Posterior vena cava (tissue), 2 donors: ENCODE data around the gene MUC4. TPM values are rescaled to one million over a fixed set of nuclear protein-coding genes. Genes with fewer than 3 reads are reported as not detected.
"Not testable (repeated sequence)": the region's sequence is repeated elsewhere in the genome, so short reads cannot be mapped to it uniquely, and the experiment has no call there.

Source experiments
- DNase-seq: peaks from one replicate; pipeline ENCODE4 v3.0.0-alpha.2; 2020; ENCODE audit warnings: low spot score
- intact Hi-C, 2 donors: fragments of 100-400 bp; cut with DNase I; formaldehyde crosslinking; loops; one replicate each; pipeline versions ENCODE4 v1.14.1 to v1.14.2; 2022 to 2023
- total RNA-seq, 2 donors: library from RNA; stranded (reverse); fragmentation: NEBNext Ultra II Directional; extraction: Animal tissue kit (Norgen Biotek cat#: 25700); gene quantifications; one replicate each; pipeline ENCODE4 v1.2.1, GENCODE V29; 2021
- donor health status: DM: yes; HTN: yes; CAD: no.
- donor health status: DM: yes; HTN: yes; CAD: no.

The MUC4 gene
- total RNA-seq, 2 donors from 2014 or later = not detected

GRCh38 chr3:195728789-195729188 is 82.9 kb downstream of the MUC4 start:
- DNase-seq, intact Hi-C loops: not testable (repeated sequence)

- intact Hi-C loops = no loop called here
- DNase-seq = no peak
Measured at GRCh38 chr3:195727606-195728195, 84.0 kb downstream of the MUC4 start.

GRCh38 chr3:195725916-195726740 is 85.6 kb downstream of the MUC4 start:
- DNase-seq, intact Hi-C loops: not testable (repeated sequence)

GRCh38 chr3:195724363-195724762 is 87.4 kb downstream of the MUC4 start:
- DNase-seq, intact Hi-C loops: not testable (repeated sequence)

GRCh38 chr3:195722996-195723345 is 88.8 kb downstream of the MUC4 start:
- intact Hi-C loops, DNase-seq: not testable (repeated sequence)

GRCh38 chr3:195722139-195722995 is 89.4 kb downstream of the MUC4 start:
- DNase-seq, intact Hi-C loops: not testable (repeated sequence)

- intact Hi-C loops, DNase-seq: not testable (repeated sequence)
Measured at GRCh38 chr3:195720831-195721506, 90.8 kb downstream of the MUC4 start, which contains the start of gene MUC20. TSS of gene MUC20 (plus strand) at chr3:195720978. CDS start at chr3:195721008, 30 bp downstream.

GRCh38 chr3:195719514-195720254 is 92.0 kb downstream of the MUC4 start:
- intact Hi-C loops, DNase-seq: not testable (repeated sequence)

GRCh38 chr3:195718477-195718984 is 93.2 kb downstream of the MUC4 start:
- DNase-seq = no peak
- intact Hi-C loops = no loop called here

GRCh38 chr3:195717852-195718476 is 93.8 kb downstream of the MUC4 start:
- intact Hi-C loops = no loop called here
- DNase-seq = no peak

- intact Hi-C loops = no loop called here
- DNase-seq = no peak
Measured at GRCh38 chr3:195717416-195717815, 94.3 kb downstream of the MUC4 start.

GRCh38 chr3:195715583-195716266 is 96.0 kb downstream of the MUC4 start:
- DNase-seq = no peak
- intact Hi-C loops = no loop called here

- intact Hi-C loops = no loop called here
- DNase-seq = no peak
Measured at GRCh38 chr3:195715134-195715533, 96.6 kb downstream of the MUC4 start.

- intact Hi-C loops = loop anchor here in 1 of 2 donors (5.0 kb wide), 1 partner anchor 1428 kb away; no protein-coding TSS in a partner anchor
Measured at GRCh38 chr3:195714380-195715011, 97.2 kb downstream of the MUC4 start.

GRCh38 chr3:195713150-195713549 is 98.6 kb downstream of the MUC4 start:
- not testable (repeated sequence) for DNase-seq
- intact Hi-C loops = loop anchor here in 1 of 2 donors (5.0 kb wide), 1 partner anchor 1429 kb away; no protein-coding TSS in a partner anchor

More at GRCh38 chr3:195714380-195715011, 97.2 kb downstream of the MUC4 start:
- DNase-seq = no peak

GRCh38 chr3:195712535-195712910 is 99.2 kb downstream of the MUC4 start:
- DNase-seq = not testable (repeated sequence)
- intact Hi-C loops = loop anchor here in 1 of 2 donors (5.0 kb wide), 1 partner anchor 1430 kb away; no protein-coding TSS in a partner anchor
